Hepatocyte (in vitro differentiated cells): Measurements from ENCODE around the gene GOLGA2.

Experiments
- EZH2 ChIP-seq: fragments of 200-600 bp; sonication (generic); IDR thresholded peaks from 2 replicates; pipeline ENCODE4 v1.6.1; 2016; ENCODE audit warnings: antibody characterized with exemption, mild to moderate bottlenecking, borderline replicate concordance
- EZH2phosphoT487 ChIP-seq: fragments of 200-600 bp; sonication (generic); IDR thresholded peaks from one replicate; pipeline ENCODE4 v1.6.1; 2018; ENCODE audit warnings: antibody characterized with exemption, mild to moderate bottlenecking, low read depth, moderate library complexity; ENCODE audit not compliant: unreplicated experiment, severe bottlenecking
- TF ChIP-seq, protein P1 (sequence below): fragments of 200-600 bp; sonication (generic); IDR thresholded peaks from 2 replicates; pipeline ENCODE4 v1.5.1; 2016; ENCODE audit warnings: antibody characterized with exemption, mild to moderate bottlenecking; ENCODE audit not compliant: poor library complexity

DNA sequence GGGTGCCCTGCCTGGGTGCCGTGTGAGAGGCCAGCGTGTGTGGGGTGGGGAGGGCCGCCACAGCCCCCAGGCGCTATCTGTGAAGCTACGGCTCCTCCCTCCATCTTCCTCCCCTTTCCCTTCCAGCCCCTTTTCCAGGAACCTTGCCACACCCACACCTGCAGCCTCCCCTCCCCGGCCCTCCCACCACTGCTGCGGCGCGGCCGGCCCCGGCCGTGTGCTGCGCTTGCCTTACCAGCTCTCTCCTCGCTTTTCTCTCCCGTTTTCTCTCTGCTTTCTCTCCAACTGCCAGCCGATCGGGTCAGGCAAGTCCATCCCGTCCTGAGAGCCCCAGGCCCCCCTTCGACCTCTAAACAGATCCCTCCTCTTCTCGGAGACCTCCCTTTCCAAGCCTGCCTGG, 21.4 kb downstream of the GOLGA2 start:
- TF ChIP-seq, protein P1, sequence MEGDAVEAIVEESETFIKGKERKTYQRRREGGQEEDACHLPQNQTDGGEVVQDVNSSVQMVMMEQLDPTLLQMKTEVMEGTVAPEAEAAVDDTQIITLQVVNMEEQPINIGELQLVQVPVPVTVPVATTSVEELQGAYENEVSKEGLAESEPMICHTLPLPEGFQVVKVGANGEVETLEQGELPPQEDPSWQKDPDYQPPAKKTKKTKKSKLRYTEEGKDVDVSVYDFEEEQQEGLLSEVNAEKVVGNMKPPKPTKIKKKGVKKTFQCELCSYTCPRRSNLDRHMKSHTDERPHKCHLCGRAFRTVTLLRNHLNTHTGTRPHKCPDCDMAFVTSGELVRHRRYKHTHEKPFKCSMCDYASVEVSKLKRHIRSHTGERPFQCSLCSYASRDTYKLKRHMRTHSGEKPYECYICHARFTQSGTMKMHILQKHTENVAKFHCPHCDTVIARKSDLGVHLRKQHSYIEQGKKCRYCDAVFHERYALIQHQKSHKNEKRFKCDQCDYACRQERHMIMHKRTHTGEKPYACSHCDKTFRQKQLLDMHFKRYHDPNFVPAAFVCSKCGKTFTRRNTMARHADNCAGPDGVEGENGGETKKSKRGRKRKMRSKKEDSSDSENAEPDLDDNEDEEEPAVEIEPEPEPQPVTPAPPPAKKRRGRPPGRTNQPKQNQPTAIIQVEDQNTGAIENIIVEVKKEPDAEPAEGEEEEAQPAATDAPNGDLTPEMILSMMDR, result no peak
- TF ChIP-seq EZH2 (no peak), EZH2phosphoT487 (no peak)
